ENCODE measurements around the gene PI4KA.

Gene PI4KA

GRCh38 chr22:20803696-20804324 is 54.8 kb downstream of the PI4KA start:
- no peak overlapping the region for H3K27ac ChIP-seq (ENCODE audit: low read depth, low read length)
- no peak overlapping the region for H3K4me3 ChIP-seq (ENCODE audit: low read length)
- H3K36me3 ChIP-seq (ENCODE audit: control insufficient read depth, insufficient read depth, low read length): peaks cover 48% of the 10 kb centered on the region
- no peak overlapping the region for H3K9ac ChIP-seq (ENCODE audit: low read length)
- H3K4me1 ChIP-seq (ENCODE audit: control insufficient read depth, insufficient read depth, low read length): no peaks in the 10 kb centered on the region
- H3K27me3 ChIP-seq (ENCODE audit: control insufficient read depth, insufficient read depth, low read length): no peaks in the 10 kb centered on the region

- Histone ChIP-seq H3K9ac (ENCODE audit: low read length) (no peak overlapping the region), H3K36me3 (ENCODE audit: control insufficient read depth, insufficient read depth, low read length) (peaks cover 53% of the 10 kb centered on the region), H3K27ac (ENCODE audit: low read depth, low read length) (no peak overlapping the region), H3K4me1 (ENCODE audit: control insufficient read depth, insufficient read depth, low read length) (no peaks in the 10 kb centered on the region), H3K4me3 (ENCODE audit: low read length) (no peak overlapping the region), H3K27me3 (ENCODE audit: control insufficient read depth, insufficient read depth, low read length) (no peaks in the 10 kb centered on the region)
These were observed 55.6 kb downstream of the PI4KA start for GRCh38 chr22:20802922-20803553.

- Histone ChIP-seq H3K4me3 (ENCODE audit: low read length) (no peak overlapping the region), H3K27ac (ENCODE audit: low read depth, low read length) (no peak overlapping the region)
These were observed 56.2 kb downstream of the PI4KA start for GRCh38 chr22:20802452-20802851.

GRCh38 chr22:20799449-20799848 is 59.2 kb downstream of the PI4KA start:
- H3K36me3 ChIP-seq (ENCODE audit: control insufficient read depth, insufficient read depth, low read length): peaks cover 61% of the 10 kb centered on the region
- H3K4me1 ChIP-seq (ENCODE audit: control insufficient read depth, insufficient read depth, low read length): no peaks in the 10 kb centered on the region
- no peak overlapping the region for H3K27ac ChIP-seq (ENCODE audit: low read depth, low read length)
- H3K27me3 ChIP-seq (ENCODE audit: control insufficient read depth, insufficient read depth, low read length): no peaks in the 10 kb centered on the region
- no peak overlapping the region for H3K9ac ChIP-seq (ENCODE audit: low read length)
- H3K4me3 ChIP-seq (ENCODE audit: low read length): no peak overlapping the region

More at GRCh38 chr22:20802452-20802851, 56.2 kb downstream of the PI4KA start:
- H3K9ac ChIP-seq (ENCODE audit: low read length): no peak overlapping the region
- H3K36me3 ChIP-seq (ENCODE audit: control insufficient read depth, insufficient read depth, low read length): peaks cover 56% of the 10 kb centered on the region
- no peaks in the 10 kb centered on the region for H3K27me3 ChIP-seq (ENCODE audit: control insufficient read depth, insufficient read depth, low read length)
- no peaks in the 10 kb centered on the region for H3K4me1 ChIP-seq (ENCODE audit: control insufficient read depth, insufficient read depth, low read length)

- Histone ChIP-seq H3K27ac (ENCODE audit: low read depth, low read length) (no peak overlapping the region), H3K4me3 (ENCODE audit: low read length) (no peak overlapping the region), H3K4me1 (ENCODE audit: control insufficient read depth, insufficient read depth, low read length) (no peaks in the 10 kb centered on the region), H3K9ac (ENCODE audit: low read length) (no peak overlapping the region), H3K27me3 (ENCODE audit: control insufficient read depth, insufficient read depth, low read length) (no peaks in the 10 kb centered on the region), H3K36me3 (ENCODE audit: control insufficient read depth, insufficient read depth, low read length) (peaks cover 56% of the 10 kb centered on the region)
These were observed 59.6 kb downstream of the PI4KA start for GRCh38 chr22:20798974-20799373.

- Histone ChIP-seq H3K27ac (ENCODE audit: low read depth, low read length) (no peak overlapping the region), H3K4me1 (ENCODE audit: control insufficient read depth, insufficient read depth, low read length) (no peaks in the 10 kb centered on the region), H3K9ac (ENCODE audit: low read length) (no peak overlapping the region), H3K4me3 (ENCODE audit: low read length) (no peak overlapping the region), H3K27me3 (ENCODE audit: control insufficient read depth, insufficient read depth, low read length) (no peaks in the 10 kb centered on the region), H3K36me3 (ENCODE audit: control insufficient read depth, insufficient read depth, low read length) (peaks cover 51% of the 10 kb centered on the region)
These were observed 60.4 kb downstream of the PI4KA start for GRCh38 chr22:20798218-20798617.

GRCh38 chr22:20796731-20797130 is 61.9 kb downstream of the PI4KA start:
- H3K27ac ChIP-seq (ENCODE audit: low read depth, low read length): no peak overlapping the region
- H3K9ac ChIP-seq (ENCODE audit: low read length): no peak overlapping the region
- peaks cover 50% of the 10 kb centered on the region for H3K36me3 ChIP-seq (ENCODE audit: control insufficient read depth, insufficient read depth, low read length)

GRCh38 chr22:20794650-20795413 is 63.8 kb downstream of the PI4KA start:
- no peak overlapping the region for H3K4me3 ChIP-seq (ENCODE audit: low read length)
- H3K27ac ChIP-seq (ENCODE audit: low read depth, low read length): no peak overlapping the region
- H3K4me1 ChIP-seq (ENCODE audit: control insufficient read depth, insufficient read depth, low read length): no peaks in the 10 kb centered on the region
- H3K27me3 ChIP-seq (ENCODE audit: control insufficient read depth, insufficient read depth, low read length): no peaks in the 10 kb centered on the region
- no peak overlapping the region for H3K9ac ChIP-seq (ENCODE audit: low read length)
- H3K36me3 ChIP-seq (ENCODE audit: control insufficient read depth, insufficient read depth, low read length): peaks cover 47% of the 10 kb centered on the region

More at GRCh38 chr22:20796731-20797130, 61.9 kb downstream of the PI4KA start:
- Histone ChIP-seq H3K4me1 (ENCODE audit: control insufficient read depth, insufficient read depth, low read length) (no peaks in the 10 kb centered on the region), H3K4me3 (ENCODE audit: low read length) (no peak overlapping the region), H3K27me3 (ENCODE audit: control insufficient read depth, insufficient read depth, low read length) (no peaks in the 10 kb centered on the region)

GRCh38 chr22:20793748-20794649 is 64.6 kb downstream of the PI4KA start:
- Histone ChIP-seq H3K36me3 (ENCODE audit: control insufficient read depth, insufficient read depth, low read length) (peaks cover 39% of the 10 kb centered on the region), H3K27me3 (ENCODE audit: control insufficient read depth, insufficient read depth, low read length) (no peaks in the 10 kb centered on the region), H3K4me3 (ENCODE audit: low read length) (no peak overlapping the region), H3K27ac (ENCODE audit: low read depth, low read length) (no peak overlapping the region), H3K9ac (ENCODE audit: low read length) (no peak overlapping the region), H3K4me1 (ENCODE audit: control insufficient read depth, insufficient read depth, low read length) (no peaks in the 10 kb centered on the region)

GRCh38 chr22:20792966-20793728 is 65.5 kb downstream of the PI4KA start:
- Histone ChIP-seq H3K9ac (ENCODE audit: low read length) (no peak overlapping the region), H3K4me1 (ENCODE audit: control insufficient read depth, insufficient read depth, low read length) (no peaks in the 10 kb centered on the region), H3K27me3 (ENCODE audit: control insufficient read depth, insufficient read depth, low read length) (no peaks in the 10 kb centered on the region), H3K27ac (ENCODE audit: low read depth, low read length) (no peak overlapping the region), H3K36me3 (ENCODE audit: control insufficient read depth, insufficient read depth, low read length) (peaks cover 39% of the 10 kb centered on the region), H3K4me3 (ENCODE audit: low read length) (no peak overlapping the region)

GRCh38 chr22:20792221-20792965 is 66.2 kb downstream of the PI4KA start:
- Histone ChIP-seq H3K4me3 (ENCODE audit: low read length) (no peak overlapping the region), H3K4me1 (ENCODE audit: control insufficient read depth, insufficient read depth, low read length) (no peaks in the 10 kb centered on the region), H3K36me3 (ENCODE audit: control insufficient read depth, insufficient read depth, low read length) (peaks cover 36% of the 10 kb centered on the region), H3K27ac (ENCODE audit: low read depth, low read length) (no peak overlapping the region), H3K27me3 (ENCODE audit: control insufficient read depth, insufficient read depth, low read length) (no peaks in the 10 kb centered on the region), H3K9ac (ENCODE audit: low read length) (no peak overlapping the region)

Data from rectal smooth muscle tissue (tissue), 1 donor.